Measurements from ENCODE around the gene RPRD1B. TPM values are rescaled to one million over a fixed set of nuclear protein-coding genes. Genes with fewer than 3 reads are reported as not detected.

The RPRD1B gene
- total and polyA plus RNA-seq, 2 of the 8 experiments (the other 6 are each of a cell fraction or from before 2014, with no cell fraction given), result 10.3 to 20.9 TPM

GRCh38 chr20:38001981-38002380 is 31.6 kb upstream of the RPRD1B start (continued):
- TF ChIP-seq CBX5 (IDR thresholded peaks at IDR 0.05; ENCODE audit: low read depth, low read length) (no peak), RBBP5 (IDR thresholded peaks at IDR 0.05; ENCODE audit: borderline replicate concordance, low read depth, low read length) (no peak)
